ENCODE data around the gene YPEL2. TPM values are rescaled to one million over a fixed set of nuclear protein-coding genes. Genes with fewer than 3 reads are reported as not detected.
A peak's percentile ranks its signal among the peaks of the same experiment; 100 is the strongest.
"Not testable (repeated sequence)": the region's sequence is repeated elsewhere in the genome, so short reads cannot be mapped to it uniquely, and the experiment has no call there.

The YPEL2 gene
- total and polyA plus RNA-seq, 9 donors = 6.6 to 28.1 (median 10.6) TPM

GRCh38 chr17:59311051-59311468 is 20.4 kb upstream of the YPEL2 start:
- H3K4me3 ChIP-seq = no peak overlapping the region
- H3K4me1 ChIP-seq (ENCODE audit: insufficient read depth) = no peaks in the 10 kb centered on the region
- H3K36me3 ChIP-seq = no peaks in the 10 kb centered on the region
- H3K9me3 ChIP-seq = no peaks in the 10 kb centered on the region
- DNase-seq = peak in 1 of 5 donors; percentile 37
- no peaks in the 10 kb centered on the region for H3K27me3 ChIP-seq
- intact Hi-C loops (cut with DNase I) = loop anchor here (5.0 to 10.0 kb wide), 3 partner anchors 126 to 244 kb away; no protein-coding TSS in a partner anchor
- no peak overlapping the region for H3K27ac ChIP-seq
- no peak for TF ChIP-seq EP300 (IDR thresholded peaks at IDR 0.05)
- TF ChIP-seq POLR2A (IDR thresholded peaks at IDR 0.05) = no peak
- TF ChIP-seq CTCF (IDR thresholded peaks at IDR 0.05) = peak; percentile 44 to 83 (median 77)
- WGBS, 3 donors = 1 to 2% (median 1%) methylated on average over 5 of the region's 5 CpGs

- H3K27me3 ChIP-seq; DNase-seq; H3K4me1 ChIP-seq (ENCODE audit: insufficient read depth); H3K27ac ChIP-seq; H3K36me3 ChIP-seq; H3K4me3 ChIP-seq; H3K9me3 ChIP-seq: not testable (repeated sequence)
- intact Hi-C loops (cut with DNase I) = loop anchor here (5.0 to 10.0 kb wide), 3 partner anchors 126 to 243 kb away; no protein-coding TSS in a partner anchor
- WGBS, 3 donors = 93 to 96% (median 94%) methylated on average over 7 of the region's 7 CpGs
Observed at GRCh38 chr17:59311521-59311920, 19.9 kb upstream of the YPEL2 start.

GRCh38 chr17:59315866-59316265 is 15.6 kb upstream of the YPEL2 start:
- Histone ChIP-seq H3K4me3 (no peak overlapping the region), H3K9me3 (no peaks in the 10 kb centered on the region), H3K27ac (no peak overlapping the region), H3K36me3 (no peaks in the 10 kb centered on the region), H3K27me3 (no peaks in the 10 kb centered on the region), H3K4me1 (ENCODE audit: insufficient read depth) (no peaks in the 10 kb centered on the region)
- intact Hi-C loops (cut with DNase I) = loop anchor here in 2 of 4 donors (10.0 kb wide), 1 partner anchor 239 kb away; no protein-coding TSS in a partner anchor
- 76 to 82% (median 79%) methylated on average over 4 of the region's 4 CpGs for WGBS, 3 donors
- no peak for TF ChIP-seq CTCF (IDR thresholded peaks at IDR 0.05)
- TF ChIP-seq POLR2A (IDR thresholded peaks at IDR 0.05) = no peak
- no peak for TF ChIP-seq EP300 (IDR thresholded peaks at IDR 0.05)
- DNase-seq = no peak

- Histone ChIP-seq H3K36me3 (no peaks in the 10 kb centered on the region), H3K9me3 (no peaks in the 10 kb centered on the region), H3K4me3 (no peak overlapping the region), H3K4me1 (ENCODE audit: insufficient read depth) (peaks cover 1% of the 10 kb centered on the region), H3K27me3 (no peaks in the 10 kb centered on the region), H3K27ac (no peak overlapping the region)
- WGBS, 3 donors = 84 to 88% (median 84%) methylated on average over 5 of the region's 5 CpGs
- TF ChIP-seq CTCF (IDR thresholded peaks at IDR 0.05) (no peak), POLR2A (IDR thresholded peaks at IDR 0.05) (no peak), EP300 (IDR thresholded peaks at IDR 0.05) (no peak)
- no peak for DNase-seq
- intact Hi-C loops (cut with DNase I) = loop anchor here in 3 of 4 donors (5.0 kb wide), 2 partner anchors 100 to 115 kb away; no protein-coding TSS in a partner anchor
Observed at GRCh38 chr17:59327121-59327980, 4.1 kb upstream of the YPEL2 start.

GRCh38 chr17:59327981-59328290 is 3.5 kb upstream of the YPEL2 start:
- DNase-seq = no peak
- TF ChIP-seq EP300 (IDR thresholded peaks at IDR 0.05) = no peak
- TF ChIP-seq POLR2A (IDR thresholded peaks at IDR 0.05) = no peak
- no peak for TF ChIP-seq CTCF (IDR thresholded peaks at IDR 0.05)
- no peak overlapping the region for H3K4me3 ChIP-seq
- peaks cover 3% of the 10 kb centered on the region for H3K4me1 ChIP-seq (ENCODE audit: insufficient read depth)
- no peaks in the 10 kb centered on the region for H3K36me3 ChIP-seq
- no peaks in the 10 kb centered on the region for H3K9me3 ChIP-seq
- H3K27ac ChIP-seq = no peak overlapping the region
- intact Hi-C loops (cut with DNase I) = loop anchor here in 3 of 4 donors (5.0 kb wide), 2 partner anchors 99 to 114 kb away; no protein-coding TSS in a partner anchor
- no peaks in the 10 kb centered on the region for H3K27me3 ChIP-seq
